ENCODE results near the gene VWF.

DNA sequence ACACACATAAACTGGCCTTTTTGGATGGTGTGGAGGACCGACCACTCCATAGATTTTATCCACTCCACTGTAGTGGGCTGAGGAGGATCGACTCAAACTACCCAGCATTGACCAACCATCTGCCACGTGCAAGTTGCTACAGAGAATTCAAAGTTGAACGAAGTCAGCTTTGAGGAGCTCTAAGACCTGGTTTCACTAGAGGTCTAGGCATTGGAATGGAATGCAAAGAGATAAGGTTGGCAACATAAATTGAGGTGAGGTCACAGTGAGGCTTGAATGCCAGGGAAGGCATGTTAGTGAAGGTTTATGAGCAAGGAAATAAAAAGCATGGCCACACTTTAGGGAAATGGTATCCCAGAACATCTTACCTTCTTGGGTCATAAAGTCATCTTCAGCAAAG, 14.5 kb downstream of the VWF start:
- TF ChIP-seq, protein P1, sequence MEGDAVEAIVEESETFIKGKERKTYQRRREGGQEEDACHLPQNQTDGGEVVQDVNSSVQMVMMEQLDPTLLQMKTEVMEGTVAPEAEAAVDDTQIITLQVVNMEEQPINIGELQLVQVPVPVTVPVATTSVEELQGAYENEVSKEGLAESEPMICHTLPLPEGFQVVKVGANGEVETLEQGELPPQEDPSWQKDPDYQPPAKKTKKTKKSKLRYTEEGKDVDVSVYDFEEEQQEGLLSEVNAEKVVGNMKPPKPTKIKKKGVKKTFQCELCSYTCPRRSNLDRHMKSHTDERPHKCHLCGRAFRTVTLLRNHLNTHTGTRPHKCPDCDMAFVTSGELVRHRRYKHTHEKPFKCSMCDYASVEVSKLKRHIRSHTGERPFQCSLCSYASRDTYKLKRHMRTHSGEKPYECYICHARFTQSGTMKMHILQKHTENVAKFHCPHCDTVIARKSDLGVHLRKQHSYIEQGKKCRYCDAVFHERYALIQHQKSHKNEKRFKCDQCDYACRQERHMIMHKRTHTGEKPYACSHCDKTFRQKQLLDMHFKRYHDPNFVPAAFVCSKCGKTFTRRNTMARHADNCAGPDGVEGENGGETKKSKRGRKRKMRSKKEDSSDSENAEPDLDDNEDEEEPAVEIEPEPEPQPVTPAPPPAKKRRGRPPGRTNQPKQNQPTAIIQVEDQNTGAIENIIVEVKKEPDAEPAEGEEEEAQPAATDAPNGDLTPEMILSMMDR (IDR thresholded peaks at IDR 0.05; ENCODE audit: insufficient read depth, low read length) = no peak
- TF ChIP-seq POLR2AphosphoS5 (IDR thresholded peaks at IDR 0.05; ENCODE audit: low read depth) (no peak), GABPA (IDR thresholded peaks at IDR 0.05; ENCODE audit: low read depth) (no peak), SPI1 (IDR thresholded peaks at IDR 0.05; ENCODE audit: borderline replicate concordance, low read depth) (no peak)
- TF ChIP-seq, protein P2, sequence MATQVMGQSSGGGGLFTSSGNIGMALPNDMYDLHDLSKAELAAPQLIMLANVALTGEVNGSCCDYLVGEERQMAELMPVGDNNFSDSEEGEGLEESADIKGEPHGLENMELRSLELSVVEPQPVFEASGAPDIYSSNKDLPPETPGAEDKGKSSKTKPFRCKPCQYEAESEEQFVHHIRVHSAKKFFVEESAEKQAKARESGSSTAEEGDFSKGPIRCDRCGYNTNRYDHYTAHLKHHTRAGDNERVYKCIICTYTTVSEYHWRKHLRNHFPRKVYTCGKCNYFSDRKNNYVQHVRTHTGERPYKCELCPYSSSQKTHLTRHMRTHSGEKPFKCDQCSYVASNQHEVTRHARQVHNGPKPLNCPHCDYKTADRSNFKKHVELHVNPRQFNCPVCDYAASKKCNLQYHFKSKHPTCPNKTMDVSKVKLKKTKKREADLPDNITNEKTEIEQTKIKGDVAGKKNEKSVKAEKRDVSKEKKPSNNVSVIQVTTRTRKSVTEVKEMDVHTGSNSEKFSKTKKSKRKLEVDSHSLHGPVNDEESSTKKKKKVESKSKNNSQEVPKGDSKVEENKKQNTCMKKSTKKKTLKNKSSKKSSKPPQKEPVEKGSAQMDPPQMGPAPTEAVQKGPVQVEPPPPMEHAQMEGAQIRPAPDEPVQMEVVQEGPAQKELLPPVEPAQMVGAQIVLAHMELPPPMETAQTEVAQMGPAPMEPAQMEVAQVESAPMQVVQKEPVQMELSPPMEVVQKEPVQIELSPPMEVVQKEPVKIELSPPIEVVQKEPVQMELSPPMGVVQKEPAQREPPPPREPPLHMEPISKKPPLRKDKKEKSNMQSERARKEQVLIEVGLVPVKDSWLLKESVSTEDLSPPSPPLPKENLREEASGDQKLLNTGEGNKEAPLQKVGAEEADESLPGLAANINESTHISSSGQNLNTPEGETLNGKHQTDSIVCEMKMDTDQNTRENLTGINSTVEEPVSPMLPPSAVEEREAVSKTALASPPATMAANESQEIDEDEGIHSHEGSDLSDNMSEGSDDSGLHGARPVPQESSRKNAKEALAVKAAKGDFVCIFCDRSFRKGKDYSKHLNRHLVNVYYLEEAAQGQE (IDR thresholded peaks at IDR 0.05; ENCODE audit: insufficient replicate concordance, low read depth) = no peak
